Progenitor cell of endocrine pancreas (in vitro differentiated cells): ENCODE measurements around the gene MPRIP. TPM values are rescaled to one million over a fixed set of nuclear protein-coding genes. Genes with fewer than 3 reads are reported as not detected.

Source experiments
- DNase-seq: peaks from one replicate; pipeline ENCODE4 v3.0.0; 2021; ENCODE audit warnings: low spot score; ENCODE audit not compliant: unreplicated experiment
- H3K27ac Mint-ChIP-seq: 2 replicates; pipeline ENCODE4 v1.8.0; 2021; ENCODE audit warnings: mild to moderate bottlenecking, moderate library complexity, mixed read lengths
- H3K27me3 Mint-ChIP-seq: 2 replicates; pipeline ENCODE4 v1.8.0; 2021; ENCODE audit warnings: mixed read lengths
- H3K36me3 Mint-ChIP-seq: 2 replicates; pipeline ENCODE4 v1.8.0; 2022; ENCODE audit warnings: mixed read lengths; ENCODE audit not compliant: insufficient read depth
- H3K4me1 Mint-ChIP-seq: 2 replicates; pipeline ENCODE4 v1.8.0; 2021; ENCODE audit warnings: low read depth, mixed read lengths
- H3K4me3 Mint-ChIP-seq: 2 replicates; pipeline ENCODE4 v1.8.0; 2021; ENCODE audit warnings: low read depth, mild to moderate bottlenecking, moderate library complexity, mixed read lengths
- H3K9me3 Mint-ChIP-seq: 2 replicates; pipeline ENCODE4 v1.8.0; 2021; ENCODE audit warnings: low read depth, mixed read lengths
- CTCF ChIP-seq: fragments of 200-600 bp; sonication (generic); IDR thresholded peaks from one replicate; pipeline ENCODE4 v1.5.0; 2021; ENCODE audit warnings: antibody characterized with exemption, mild to moderate bottlenecking; ENCODE audit not compliant: unreplicated experiment
- total RNA-seq: library from RNA; stranded (reverse); gene quantifications from 2 replicates; pipeline ENCODE4 v1.2.1, GENCODE V29; 2021

The MPRIP gene
- total RNA-seq, 1 donor from 2014 or later = 195 TPM

DNA sequence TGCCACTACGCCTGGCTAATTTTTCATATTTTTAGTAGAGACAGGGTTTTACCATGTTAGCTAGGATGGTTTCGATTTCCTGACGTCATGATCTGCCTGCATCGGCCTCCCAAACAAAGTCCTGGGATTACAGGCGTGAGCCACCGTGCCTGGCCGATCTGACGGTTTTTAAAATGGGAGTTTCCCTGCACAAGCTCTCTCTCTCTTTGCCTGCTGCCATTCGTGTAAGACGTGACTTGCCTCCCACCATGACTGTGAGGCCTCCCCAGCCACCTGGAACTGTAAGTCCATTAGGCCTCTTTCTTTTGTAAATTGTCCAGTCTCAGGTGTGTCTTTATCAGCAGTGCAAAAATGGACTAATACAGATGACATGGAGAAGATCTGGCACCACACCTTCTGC lies 199.4 kb downstream of the MPRIP start:
- no peak for TF ChIP-seq CTCF
- Mint-ChIP-seq H3K36me3 (peaks cover 3% of the 10 kb centered on the region), H3K4me1 (peaks cover 3% of the 10 kb centered on the region), H3K27ac (no peak overlapping the region), H3K4me3 (no peak overlapping the region), H3K9me3 (no peaks in the 10 kb centered on the region), H3K27me3 (no peaks in the 10 kb centered on the region)
- DNase-seq = no peak

DNA sequence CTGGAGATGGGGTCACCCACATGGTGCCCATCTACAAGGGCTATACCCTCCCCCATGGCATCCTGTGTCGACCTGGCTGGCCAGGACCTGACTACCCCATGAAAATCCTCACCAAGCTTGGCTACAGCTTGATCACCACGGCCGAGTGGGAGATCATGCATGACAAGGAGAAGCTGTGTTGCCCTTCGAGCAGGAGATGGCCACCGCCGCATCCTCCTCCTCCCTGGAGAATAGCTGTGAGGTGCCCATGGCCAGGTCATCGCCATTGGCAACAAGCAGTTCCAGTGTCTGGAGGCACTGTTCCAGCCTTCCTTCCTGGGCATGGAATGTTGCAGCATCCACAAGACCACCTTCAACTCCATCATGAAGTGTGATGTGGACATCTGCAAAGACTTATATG lies 200.0 kb downstream of the MPRIP start:
- Mint-ChIP-seq H3K27me3 (no peaks in the 10 kb centered on the region), H3K36me3 (peaks cover 6% of the 10 kb centered on the region), H3K9me3 (no peaks in the 10 kb centered on the region), H3K4me1 (peaks cover 3% of the 10 kb centered on the region), H3K4me3 (no peak overlapping the region), H3K27ac (no peak overlapping the region)
- no peak for DNase-seq
- no peak for TF ChIP-seq CTCF

Other genes with a start within 250 kb of the MPRIP start
- gene TNFRSF13B, start 70.3 kb upstream of the MPRIP start, total RNA-seq = not detected in 2 replicates
- 1.00 and 1.2 TPM in 2 replicates for gene PLD6, start 163.9 kb downstream of the MPRIP start, total RNA-seq
- 58.4 and 58.7 TPM in 2 replicates for gene FLCN, start 194.7 kb downstream of the MPRIP start, total RNA-seq
- 61.5 and 63.6 TPM in 2 replicates for gene COPS3, start 238.8 kb downstream of the MPRIP start, total RNA-seq